ENCODE measurements around the gene MUCL3. TPM values are rescaled to one million over a fixed set of nuclear protein-coding genes. Genes with fewer than 3 reads are reported as not detected.
A peak's percentile ranks its signal among the peaks of the same experiment; 100 is the strongest.
"Not testable (repeated sequence)": the region's sequence is repeated elsewhere in the genome, so short reads cannot be mapped to it uniquely, and the experiment has no call there.

The MUCL3 gene
- polyA plus RNA-seq, 4 donors = 0.03 to 0.09 (median 0.03) TPM; not detected in 1

- DNase-seq (ENCODE audit: low read depth in 4 of 4, low spot score in 3 of 4) = no peak
Measured at GRCh38 chr6:30972816-30973215, 32.0 kb downstream of the MUCL3 start.

GRCh38 chr6:30974490-30975252, 33.9 kb downstream of the MUCL3 start:
- no peak for DNase-seq (ENCODE audit: low read depth in 4 of 4, low spot score in 3 of 4)

GRCh38 chr6:30979141-30979540, 38.4 kb downstream of the MUCL3 start:
- DNase-seq (ENCODE audit: low read depth in 4 of 4, low spot score in 3 of 4) = no peak

- DNase-seq (ENCODE audit: low read depth in 4 of 4, low spot score in 3 of 4) = no peak
Measured at GRCh38 chr6:30979690-30980089, 38.9 kb downstream of the MUCL3 start.

GRCh38 chr6:30981942-30982772, 41.4 kb downstream of the MUCL3 start:
- peak; percentile 22 to 44 (median 30) for DNase-seq (ENCODE audit: low read depth in 4 of 4, low spot score in 3 of 4)

- no peak for DNase-seq (ENCODE audit: low read depth in 4 of 4, low spot score in 3 of 4)
Measured at GRCh38 chr6:30983439-30983838, 42.7 kb downstream of the MUCL3 start, which contains the start of gene MUC21. Gene MUC21, plus strand, starts transcription at chr6:30983718. Its CDS starts 241 bp downstream, at chr6:30983959.

GRCh38 chr6:30985490-30985889, 44.7 kb downstream of the MUCL3 start:
- DNase-seq (ENCODE audit: low read depth in 4 of 4, low spot score in 3 of 4) = no peak

- no peak for DNase-seq (ENCODE audit: low read depth in 4 of 4, low spot score in 3 of 4)
Measured at GRCh38 chr6:30987304-30987703, 46.5 kb downstream of the MUCL3 start.

- no peak for DNase-seq (ENCODE audit: low read depth in 4 of 4, low spot score in 3 of 4)
Measured at GRCh38 chr6:30988209-30988825, 47.5 kb downstream of the MUCL3 start.

- no peak for DNase-seq (ENCODE audit: low read depth in 4 of 4, low spot score in 3 of 4)
Measured at GRCh38 chr6:30990422-30991086, 49.8 kb downstream of the MUCL3 start.

GRCh38 chr6:30991891-30992290, 51.1 kb downstream of the MUCL3 start:
- DNase-seq (ENCODE audit: low read depth in 4 of 4, low spot score in 3 of 4) = no peak

- no peak for DNase-seq (ENCODE audit: low read depth in 4 of 4, low spot score in 3 of 4)
Measured at GRCh38 chr6:30997301-30997700, 56.5 kb downstream of the MUCL3 start.

- DNase-seq (ENCODE audit: low read depth in 4 of 4, low spot score in 3 of 4) = no peak
Measured at GRCh38 chr6:30998785-30999184, 58.0 kb downstream of the MUCL3 start.

- not testable (repeated sequence) for DNase-seq (ENCODE audit: low read depth in 4 of 4, low spot score in 3 of 4)
Measured at GRCh38 chr6:31000067-31000860, 59.5 kb downstream of the MUCL3 start.

- DNase-seq (ENCODE audit: low read depth in 4 of 4, low spot score in 3 of 4) = no peak
Measured at GRCh38 chr6:31001281-31001888, 60.6 kb downstream of the MUCL3 start.

- no peak for DNase-seq (ENCODE audit: low read depth in 4 of 4, low spot score in 3 of 4)
Measured at GRCh38 chr6:31002471-31002870, 61.7 kb downstream of the MUCL3 start.
